ENCODE measurements around the gene C1orf174.
A peak's percentile ranks its signal among the peaks of the same experiment; 100 is the strongest.

C1orf174 gene

DNA sequence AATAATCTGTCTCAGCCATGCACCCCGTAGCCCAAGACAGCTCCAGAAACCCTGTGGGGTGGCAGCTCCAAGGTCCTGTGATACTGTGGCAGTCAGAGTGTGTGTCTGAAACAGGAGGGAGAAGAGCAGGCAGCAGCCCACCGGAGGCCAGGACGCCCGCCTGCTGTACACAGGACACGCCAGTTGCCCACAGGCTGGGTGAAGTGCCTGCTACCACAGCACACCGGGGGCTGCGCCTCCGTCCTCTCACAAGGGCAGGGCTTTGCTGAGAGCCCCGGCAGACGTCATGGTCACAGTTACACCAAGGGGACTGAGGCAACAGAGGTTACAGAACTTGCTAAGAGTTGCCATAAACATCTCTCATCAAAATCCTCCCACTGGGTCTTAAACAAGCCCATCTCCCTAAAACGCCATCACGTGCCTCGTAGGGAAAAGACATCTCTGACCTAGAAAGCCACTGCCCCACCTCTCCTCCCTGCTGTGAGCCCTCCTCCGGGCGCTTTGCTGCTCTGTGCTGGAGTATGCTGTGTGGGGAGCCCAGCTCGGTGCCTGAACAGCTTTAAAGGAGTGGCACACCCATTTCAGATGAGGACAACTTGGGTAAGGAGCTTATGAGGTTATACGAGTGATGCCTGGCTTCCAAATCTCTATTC is 5.3 kb downstream of the C1orf174 start:
- no peak for DNase-seq

GRCh38 chr1:3893190-3893589 is 6.9 kb downstream of the C1orf174 start:
- peak in 1 of 4 experiments; percentile 12 for DNase-seq

GRCh38 chr1:3892748-3893147 is 7.3 kb downstream of the C1orf174 start:
- no peak for DNase-seq

DNA sequence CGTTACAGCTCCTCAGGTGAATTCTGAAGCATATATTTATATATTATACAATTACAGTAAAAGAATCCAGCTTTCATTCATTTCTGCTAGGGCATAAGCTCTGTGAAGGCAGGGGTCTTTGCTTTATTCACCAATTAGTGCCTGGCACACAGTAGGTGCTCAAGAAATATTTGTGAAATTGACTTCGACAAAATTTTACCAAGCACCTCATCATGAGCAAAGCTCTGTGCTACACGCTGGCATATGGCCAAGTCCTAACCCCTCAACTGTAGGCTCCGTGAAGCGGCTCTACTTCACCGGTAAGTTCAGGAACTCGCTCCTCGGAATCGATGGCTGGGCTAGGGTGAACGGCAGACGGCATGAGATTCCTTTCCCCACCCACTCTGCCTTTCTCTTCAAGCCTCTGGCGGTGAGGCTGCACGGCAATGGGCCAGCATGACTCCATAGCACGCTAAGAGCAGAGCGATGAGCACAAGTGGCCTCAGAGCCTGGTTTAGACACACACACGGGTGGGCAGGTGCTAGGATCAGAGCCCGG is 8.7 kb downstream of the C1orf174 start:
- no peak for DNase-seq

DNA sequence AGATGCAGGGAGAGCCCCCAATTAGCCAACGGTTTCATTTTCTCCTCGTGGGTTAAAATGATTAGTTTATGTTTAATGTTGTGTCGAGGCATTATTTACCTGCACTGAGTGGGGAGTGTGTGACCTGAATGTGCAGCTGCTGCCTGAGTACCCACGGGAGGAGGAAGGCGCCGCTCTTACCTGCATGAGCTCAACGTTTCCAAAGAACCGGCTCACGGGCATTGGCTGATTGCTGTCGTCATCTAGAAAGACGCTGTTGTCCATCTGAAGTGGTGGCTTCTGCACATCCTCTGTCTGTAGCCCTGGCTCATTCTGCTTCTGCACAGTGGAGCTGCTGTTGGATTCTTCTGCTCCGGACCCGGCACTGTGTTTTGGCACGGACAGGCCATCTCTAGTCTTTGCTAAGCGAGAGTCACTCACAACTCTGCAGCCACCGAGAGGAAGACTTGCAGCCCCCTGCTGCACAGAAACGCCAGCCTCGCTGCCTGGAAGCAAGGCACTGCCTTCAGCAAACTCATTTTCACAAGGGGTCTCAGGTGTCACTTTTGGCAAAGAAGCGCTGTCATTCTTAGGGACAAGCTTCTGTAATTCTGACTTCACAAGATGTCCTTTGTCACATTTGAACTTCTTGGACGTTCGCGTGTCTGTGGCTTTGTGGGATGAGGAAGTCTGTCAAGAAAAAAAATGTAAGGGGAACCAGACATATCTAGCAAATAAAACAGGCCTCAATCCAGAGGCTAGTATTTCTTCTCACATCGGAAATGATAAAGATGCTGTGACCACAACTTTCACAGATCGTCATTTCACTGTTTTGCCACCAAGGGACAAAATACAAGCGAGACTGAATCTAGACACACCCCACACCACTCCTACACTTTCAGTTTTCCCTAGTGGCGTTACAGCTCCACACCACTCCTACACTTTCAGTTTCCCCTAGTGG is 9.4 kb downstream of the C1orf174 start:
- DNase-seq, result peak; percentile 65 to 83 (median 74)

DNA sequence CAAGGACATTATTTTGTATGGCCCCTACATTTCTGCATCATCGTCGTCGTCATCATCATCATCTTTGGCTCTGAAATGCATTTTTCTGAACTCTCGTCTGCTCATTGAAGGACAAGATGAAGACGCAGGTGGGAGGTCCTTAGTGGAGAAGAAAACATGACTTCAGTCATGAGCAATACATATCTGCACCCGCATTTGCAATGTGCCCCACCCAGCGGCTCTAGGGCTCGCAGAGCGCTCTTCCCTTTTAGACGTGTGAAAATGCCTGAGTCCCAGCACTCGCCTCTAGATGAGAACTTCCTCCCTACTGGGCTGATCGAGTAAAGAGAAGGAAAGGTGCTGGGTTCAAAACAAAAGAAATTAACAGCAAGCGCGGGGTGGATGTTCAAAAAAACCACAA is 10.1 kb downstream of the C1orf174 start:
- peak; percentile 35 to 69 (median 48) for DNase-seq

DNA sequence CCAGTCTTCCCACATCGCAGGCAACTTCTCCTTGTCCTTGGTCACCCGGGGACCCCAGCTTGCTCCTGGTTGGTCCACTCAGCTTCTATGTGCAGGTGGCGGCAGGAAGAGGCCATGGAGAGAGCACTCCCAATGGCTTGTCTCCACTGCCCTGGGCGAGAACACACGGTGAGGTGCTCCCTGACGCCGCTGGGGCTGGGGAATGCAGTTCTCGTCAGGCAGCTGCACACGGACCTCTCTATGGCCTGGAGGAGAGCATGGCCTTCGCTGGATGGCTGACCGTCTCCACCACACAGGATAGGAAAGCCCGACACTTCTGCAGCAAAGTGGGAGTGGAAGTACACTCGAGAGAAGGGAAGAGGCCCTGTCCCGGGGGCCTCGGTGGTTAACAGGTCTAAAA is 11.8 kb downstream of the C1orf174 start:
- no peak for DNase-seq

GRCh38 chr1:3886691-3887090 is 13.4 kb downstream of the C1orf174 start:
- no peak for DNase-seq

- no peak for DNase-seq
Measured at GRCh38 chr1:3886106-3886670, 13.9 kb downstream of the C1orf174 start.

GRCh38 chr1:3885611-3886010 is 14.5 kb downstream of the C1orf174 start:
- DNase-seq, result no peak

DNA sequence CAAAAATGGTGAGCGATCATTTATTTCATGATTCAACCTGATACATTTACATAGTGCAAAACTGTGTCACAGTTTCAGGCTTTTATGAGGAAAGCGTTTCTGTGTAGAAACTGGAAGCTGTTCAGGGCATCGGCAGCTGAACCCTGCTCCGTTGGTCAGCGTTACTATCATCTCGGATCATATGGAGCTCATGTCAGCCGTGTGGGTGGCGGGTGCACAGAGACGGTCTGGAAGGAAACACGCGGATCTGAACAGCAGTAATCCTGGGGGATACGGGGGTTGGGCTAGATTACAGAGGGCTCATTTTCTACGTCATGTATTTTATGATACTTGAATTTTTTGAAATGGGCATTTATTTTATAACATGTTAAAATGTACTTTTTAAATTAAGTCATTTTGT is 15.1 kb downstream of the C1orf174 start:
- no peak for DNase-seq

DNA sequence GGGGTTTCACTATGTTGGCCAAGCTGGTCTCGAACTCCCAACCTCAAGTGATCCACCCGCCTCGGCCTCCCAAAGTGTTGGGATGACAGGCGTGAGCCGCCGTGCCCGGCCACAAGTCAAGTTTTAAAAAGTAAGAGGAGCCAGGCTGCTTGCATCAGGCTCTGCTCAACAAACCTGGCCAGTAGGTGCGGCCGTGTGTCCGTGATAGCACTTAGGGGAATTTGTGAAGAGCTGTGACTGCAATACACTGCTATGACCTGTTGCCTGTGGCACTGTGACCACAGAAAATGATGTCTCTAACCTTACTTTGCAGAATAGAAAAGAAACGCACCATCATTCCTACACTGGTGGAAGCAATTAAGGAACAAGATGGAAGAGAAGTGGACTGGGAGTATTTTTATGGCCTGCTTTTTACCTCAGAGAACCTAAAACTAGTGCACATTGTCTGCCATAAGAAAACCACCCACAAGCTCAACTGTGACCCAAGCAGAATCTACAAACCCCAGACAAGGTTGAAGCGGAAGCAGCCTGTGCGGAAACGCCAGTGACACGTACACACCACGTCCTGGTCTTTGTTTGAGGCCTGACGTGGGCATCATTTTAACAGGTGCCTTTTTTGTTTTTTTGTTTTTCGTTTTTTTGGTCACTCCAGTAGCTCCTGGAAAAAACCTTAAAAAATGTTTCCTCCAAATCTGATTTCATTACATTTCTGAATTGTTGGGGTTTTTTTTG is 16.7 kb downstream of the C1orf174 start:
- DNase-seq, result no peak

GRCh38 chr1:3881193-3881480 is 18.9 kb downstream of the C1orf174 start:
- no peak for DNase-seq

DNA sequence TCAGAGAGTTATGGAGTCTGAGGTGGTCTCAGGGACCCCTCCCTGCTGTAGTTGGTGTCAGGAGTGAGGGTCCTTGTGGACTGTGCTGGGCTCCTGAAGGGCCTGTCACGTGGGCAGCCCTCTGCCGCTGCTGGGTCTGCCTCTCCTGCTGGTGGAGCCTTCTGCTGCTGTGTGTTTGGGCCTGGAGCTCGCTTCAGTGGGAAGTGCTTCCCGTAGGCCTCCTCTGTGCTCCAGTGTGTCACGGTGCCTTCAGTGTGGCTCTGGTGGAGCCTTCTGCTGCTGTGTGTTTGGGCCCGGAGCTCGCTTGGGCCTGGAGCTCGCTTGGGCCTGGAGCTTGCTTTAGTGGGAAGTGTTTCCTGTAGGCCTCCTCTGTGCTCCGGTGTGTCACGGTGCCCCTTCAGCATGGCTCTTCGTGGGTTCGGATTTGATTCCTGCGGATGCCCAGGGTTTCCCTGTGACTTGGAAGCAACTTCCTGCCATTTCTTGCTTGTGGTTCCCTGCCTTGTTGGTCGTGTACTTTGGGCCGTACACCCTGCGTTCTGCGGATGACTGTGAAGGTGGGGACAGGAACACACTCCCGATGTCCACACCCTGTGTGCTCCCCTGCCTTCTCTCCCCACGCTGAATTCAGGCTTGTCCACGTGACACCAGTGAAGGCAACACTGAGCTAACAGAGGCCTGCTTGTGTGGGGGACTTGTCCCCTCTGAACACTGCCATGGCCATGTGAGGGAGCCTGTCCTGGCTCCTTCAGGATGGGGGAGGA is 19.5 kb downstream of the C1orf174 start:
- no peak for DNase-seq

DNA sequence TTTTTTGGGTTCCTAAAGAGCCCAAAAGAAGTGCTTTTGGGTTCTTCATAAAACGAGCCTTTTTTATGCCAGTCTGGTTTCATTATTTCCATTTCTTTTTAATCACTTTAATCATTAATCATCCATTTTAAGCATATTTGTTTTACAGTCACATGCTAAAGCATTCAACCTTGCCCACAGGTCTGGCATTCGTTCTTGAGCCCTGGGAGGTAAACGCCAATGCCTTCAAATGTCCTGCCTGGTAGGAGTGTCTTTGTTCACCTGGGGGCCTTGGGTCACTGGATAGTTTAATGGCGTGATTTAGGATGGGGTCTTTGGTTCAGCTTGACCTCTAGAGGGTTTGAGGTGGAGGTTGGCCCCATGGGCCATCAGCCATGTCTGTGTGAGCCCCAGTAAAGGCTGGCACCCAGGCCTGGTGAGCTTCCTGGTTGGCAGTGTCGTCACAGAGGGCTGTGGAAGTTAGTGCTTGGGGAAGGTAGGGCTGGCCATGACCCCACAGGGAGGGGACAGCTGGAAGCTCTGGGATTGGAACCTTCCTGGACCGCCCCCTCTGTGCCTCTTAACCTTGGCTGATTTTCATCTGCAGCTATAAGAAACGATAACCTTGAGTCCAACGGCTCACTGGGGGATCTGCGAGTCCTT is 20.2 kb downstream of the C1orf174 start:
- DNase-seq, result no peak

DNA sequence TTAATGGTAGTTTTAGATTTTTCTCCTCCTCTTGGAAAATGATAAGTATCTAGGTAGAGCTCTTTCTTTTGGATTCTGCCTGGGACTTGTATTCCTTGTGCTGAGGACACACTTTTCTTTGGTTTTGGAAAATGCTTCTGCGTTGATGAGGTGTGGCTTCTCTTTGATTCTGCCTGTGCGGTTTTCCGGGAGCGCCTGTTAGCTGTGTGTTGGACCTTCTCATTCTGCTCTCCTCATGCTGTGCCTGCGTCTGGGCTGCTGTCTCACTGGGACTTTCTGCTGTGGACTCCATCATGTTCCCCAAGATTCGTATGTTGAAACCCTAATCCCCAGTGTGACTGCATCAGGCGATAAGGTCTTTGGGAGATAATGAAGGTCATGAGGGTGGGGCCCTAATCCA is 21.0 kb downstream of the C1orf174 start:
- DNase-seq, result no peak

- no peak for DNase-seq
Measured at GRCh38 chr1:3876716-3877115, 23.4 kb downstream of the C1orf174 start.

GRCh38 chr1:3874736-3875135 is 25.3 kb downstream of the C1orf174 start:
- no peak for DNase-seq

- no peak for DNase-seq
Measured at GRCh38 chr1:3872546-3872945, 27.5 kb downstream of the C1orf174 start.

DNA sequence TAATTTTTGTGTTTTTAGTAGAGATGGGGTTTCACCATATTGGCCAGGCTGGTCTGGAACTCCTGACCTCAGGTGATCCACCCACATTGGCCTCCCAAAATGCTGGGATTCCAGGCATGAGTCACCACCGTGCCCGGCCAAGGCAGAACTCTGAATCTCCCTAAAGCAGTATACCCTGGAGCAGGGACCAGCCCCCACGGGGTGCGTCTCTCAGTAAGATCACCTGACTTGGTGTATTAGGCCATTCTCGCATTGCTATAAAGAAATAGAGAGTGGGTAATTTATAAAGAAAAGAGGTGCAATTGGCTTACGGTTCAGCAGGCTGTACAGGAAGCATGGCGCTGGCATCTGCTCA is 28.6 kb downstream of the C1orf174 start:
- DNase-seq, result no peak

- DNase-seq, result no peak
Measured at GRCh38 chr1:3869751-3870301, 30.2 kb downstream of the C1orf174 start.

Measured in suppressor macrophage (primary cell).